HepG2 (cell line): ENCODE data around the gene LDHAL6B. TPM values are rescaled to one million over a fixed set of nuclear protein-coding genes. Genes with fewer than 3 reads are reported as not detected.

Source experiments
- ARID5B ChIP-seq: IDR thresholded peaks from 2 replicates; pipeline ENCODE4 v1.4.0; 2020; ENCODE audit warnings: mild to moderate bottlenecking, missing genetic modification reagents
- CENPT ChIP-seq: sonication (generic); formaldehyde crosslinking; IDR thresholded peaks from 2 replicates; pipeline ENCODE4 v1.8.0; 2022; ENCODE audit warnings: low read depth, mild to moderate bottlenecking, moderate library complexity, missing genetic modification reagents
- CREBL2 ChIP-seq: sonication (generic); formaldehyde crosslinking; IDR thresholded peaks from 2 replicates; pipeline ENCODE4 v1.8.1; 2023; ENCODE audit warnings: missing genetic modification reagents, mild to moderate bottlenecking, borderline replicate concordance
- EEA1 ChIP-seq: sonication (generic); formaldehyde crosslinking; IDR thresholded peaks from 2 replicates; pipeline ENCODE4 v1.5.1; 2020; ENCODE audit warnings: mild to moderate bottlenecking, missing genetic modification reagents, borderline replicate concordance
- HDAC2 ChIP-seq: sonication (generic); formaldehyde crosslinking; IDR thresholded peaks from 2 replicates; pipeline ENCODE4 v1.4.0; 2020; ENCODE audit warnings: missing genetic modification reagents
- IRF1 ChIP-seq: sonication (generic); formaldehyde crosslinking; IDR thresholded peaks from 2 replicates; pipeline ENCODE4 v1.4.0; 2020; ENCODE audit warnings: low read depth, mild to moderate bottlenecking, missing genetic modification reagents
- NCOA1 ChIP-seq: sonication (generic); formaldehyde crosslinking; IDR thresholded peaks from 2 replicates; pipeline ENCODE4 v1.9.0; 2021; ENCODE audit warnings: missing genetic modification reagents
- PHF8 ChIP-seq: sonication (generic); formaldehyde crosslinking; IDR thresholded peaks from 2 replicates; pipeline ENCODE4 v1.5.0; 2020; ENCODE audit warnings: missing genetic modification reagents
- RFX1 ChIP-seq: fragments of 450-650 bp; IDR thresholded peaks from 2 replicates; pipeline ENCODE4 v1.6.1; 2017
- RNF2 ChIP-seq: fragments of 450-650 bp; conservative IDR thresholded peaks from 2 replicates; pipeline ENCODE4 v1.6.1; 2016; ENCODE audit warnings: low read depth
- SRSF4 ChIP-seq: fragments of 200-400 bp; formaldehyde crosslinking; IDR thresholded peaks from one replicate; pipeline ENCODE4 v1.6.1; 2018; ENCODE audit warnings: mild to moderate bottlenecking, low read depth, low read length, moderate library complexity; ENCODE audit not compliant: poor library complexity, severe bottlenecking
- THAP11 ChIP-seq: IDR thresholded peaks from 2 replicates; pipeline ENCODE4 v1.6.1; 2016; ENCODE audit warnings: missing biosample characterization, missing genetic modification reagents
- ZBTB46 ChIP-seq: sonication (generic); formaldehyde crosslinking; IDR thresholded peaks from 2 replicates; pipeline ENCODE4 v1.4.0; 2020; ENCODE audit warnings: mild to moderate bottlenecking, missing genetic modification reagents, borderline replicate concordance
- ZNF136 ChIP-seq: sonication (generic); formaldehyde crosslinking; IDR thresholded peaks from 2 replicates; pipeline ENCODE4 v1.8.1; 2022; ENCODE audit warnings: low read depth, mild to moderate bottlenecking, moderate library complexity, missing genetic modification reagents
- ZNF205 ChIP-seq: IDR thresholded peaks from 2 replicates; pipeline ENCODE4 v1.6.1; 2018; ENCODE audit warnings: missing biosample characterization, missing genetic modification reagents
- ZNF274 ChIP-seq: sonication (generic); formaldehyde crosslinking; IDR thresholded peaks from 2 replicates; pipeline ENCODE4 v1.5.1; 2020; ENCODE audit warnings: mild to moderate bottlenecking, missing genetic modification reagents
- ZNF329 ChIP-seq: sonication (generic); formaldehyde crosslinking; IDR thresholded peaks from 2 replicates; pipeline ENCODE4 v1.9.0; 2021; ENCODE audit warnings: low read depth, mild to moderate bottlenecking, missing genetic modification reagents
- ZNF574 ChIP-seq: sonication (generic); formaldehyde crosslinking; IDR thresholded peaks from 2 replicates; pipeline ENCODE4 v1.4.0; 2020; ENCODE audit warnings: missing genetic modification reagents
- ZNF615 ChIP-seq: sonication (generic); formaldehyde crosslinking; IDR thresholded peaks from 2 replicates; pipeline ENCODE4 v1.5.0; 2020; ENCODE audit warnings: mild to moderate bottlenecking, missing genetic modification reagents, borderline replicate concordance
- ZNF629 ChIP-seq: sonication (generic); formaldehyde crosslinking; conservative IDR thresholded peaks from 2 replicates; pipeline ENCODE4 v1.5.0; 2020; ENCODE audit warnings: missing genetic modification reagents
- ZNF766 ChIP-seq: sonication (generic); formaldehyde crosslinking; IDR thresholded peaks from 2 replicates; pipeline ENCODE4 v1.5.0; 2020; ENCODE audit warnings: missing genetic modification reagents, borderline replicate concordance
- polyA plus RNA-seq, 8 experiments: library from polyadenylated mRNA; depleted of rRNA in 3 of 8; stranded (reverse) in 7 of 8; unstranded in 1 of 8; fragments of >200 nt; fragmentation: Illumina TruSeq in 4 of 8; extraction: Trizol in 4 of 8; gene quantifications; 2 replicates each; pipeline versions ENCODE4 v1.2.1 to v1.2.3, GENCODE V29; 2011 to 2016; ENCODE audit warnings: low read depth in 4 of 8, missing spikeins in 1 of 8, mixed read lengths in 1 of 8; ENCODE audit not compliant: insufficient read depth in 1 of 8
- total RNA-seq, 5 experiments: library from RNA; depleted of rRNA; stranded (reverse); fragments of >200 nt; fragmentation: Illumina TruSeq; extraction: Trizol; gene quantifications; 2 replicates each; pipeline ENCODE4 v1.2.3, GENCODE V29; 2016; ENCODE audit warnings: low read depth in 1 of 5

The LDHAL6B gene
- total and polyA plus RNA-seq, 2 of the 13 experiments (the other 11 are each of a cell fraction or from before 2014, with no cell fraction given) = not detected

GRCh38 chr15:59255680-59256336 lies 49.2 kb downstream of the LDHAL6B start (continued):
- TF ChIP-seq ZBTB46 (no peak), ARID5B (peak; percentile 89), IRF1 (CRISPR knock-in tag) (no peak), RNF2 (no peak), ZNF766 (CRISPR knock-in tag) (no peak), EEA1 (no peak), HDAC2 (CRISPR knock-in tag) (peak; percentile 70; the same call in 1 of the 2 replicates), THAP11 (peak; percentile 42), SRSF4 (no peak), NCOA1 (no peak), RFX1 (no peak), ZNF205 (CRISPR knock-in tag) (0 out of 2 replicates have a peak, but pooled peaks have one; percentile 46), PHF8 (CRISPR knock-in tag) (no peak), ZNF136 (no peak), ZNF574 (CRISPR knock-in tag) (no peak), ZNF615 (CRISPR knock-in tag) (no peak), CENPT (CRISPR knock-in tag) (no peak), ZNF329 (CRISPR knock-in tag) (no peak), CREBL2 (no peak), ZNF274 (CRISPR knock-in tag) (no peak), ZNF629 (CRISPR knock-in tag) (0 out of 2 replicates have a peak, but pooled peaks have one; percentile 9)
